Measurements from ENCODE around the gene PJVK. TPM values are rescaled to one million over a fixed set of nuclear protein-coding genes. Genes with fewer than 3 reads are reported as not detected.

The PJVK gene
- total RNA-seq, 1 experiment from 2014 or later, result 2.6 TPM

GRCh38 chr2:178401994-178402437, 49.2 kb upstream of the PJVK start:
- Histone ChIP-seq H3K9ac (ENCODE audit: low read length) (no peak overlapping the region), H3K27me3 (ENCODE audit: insufficient read depth, low read length) (no peaks in the 10 kb centered on the region), H3K4me3 (replicated peaks in 1 of 2; ENCODE audit: low read depth in 1 of 2, low read length in 2 of 2) (no peak overlapping the region), H3K4me2 (ENCODE audit: low read length) (no peak overlapping the region), H3K79me2 (ENCODE audit: insufficient read depth, low read length) (no peaks in the 10 kb centered on the region), H3K27ac (ENCODE audit: low read depth, low read length) (no peak overlapping the region), H3K9me2 (ENCODE audit: insufficient read depth) (no peaks in the 10 kb centered on the region), H3K9me3 (ENCODE audit: control insufficient read depth in 1 of 2, insufficient read depth in 1 of 2, low read depth in 1 of 2, low read length in 2 of 2) (no peaks in the 10 kb centered on the region), H2AFZ (ENCODE audit: low read depth, low read length, poor library complexity, severe bottlenecking) (no peak overlapping the region), H3K4me1 (ENCODE audit: control insufficient read depth in 1 of 2, insufficient read depth in 2 of 2, low read length in 2 of 2) (no peaks in the 10 kb centered on the region), H3K36me3 (ENCODE audit: control insufficient read depth in 1 of 2, insufficient read depth in 2 of 2, low read length in 2 of 2) (no peaks in the 10 kb centered on the region), H4K20me1 (ENCODE audit: insufficient read depth) (0 out of 2 replicates have a peak, but pooled peaks cover 4% of the 10 kb centered on the region)
- DNase-seq (ENCODE audit: low read depth, low spot score), result no peak
- ATAC-seq, result no peak
- RAD21 ChIA-PET (ENCODE audit: low non-redundant PET in 1 of 2, low total read pairs in 2 of 2, uncharacterized antibody in 2 of 2, unreplicated experiment in 2 of 2), result no interaction called here
- CTCF ChIA-PET, result interaction anchor here (5.0 kb wide), 1 partner anchor 12 kb away, joined by 22 read pairs; no protein-coding TSS in a partner anchor
- intact Hi-C loops (cut with micrococcal nuclease), result no loop called here
- BruUV-seq (replicated peaks), result no TSS peak
- POLR2A ChIA-PET, result no interaction called here
- TF ChIP-seq EGR1 (IDR thresholded peaks at IDR 0.05; ENCODE audit: low read depth), result no peak

DNA sequence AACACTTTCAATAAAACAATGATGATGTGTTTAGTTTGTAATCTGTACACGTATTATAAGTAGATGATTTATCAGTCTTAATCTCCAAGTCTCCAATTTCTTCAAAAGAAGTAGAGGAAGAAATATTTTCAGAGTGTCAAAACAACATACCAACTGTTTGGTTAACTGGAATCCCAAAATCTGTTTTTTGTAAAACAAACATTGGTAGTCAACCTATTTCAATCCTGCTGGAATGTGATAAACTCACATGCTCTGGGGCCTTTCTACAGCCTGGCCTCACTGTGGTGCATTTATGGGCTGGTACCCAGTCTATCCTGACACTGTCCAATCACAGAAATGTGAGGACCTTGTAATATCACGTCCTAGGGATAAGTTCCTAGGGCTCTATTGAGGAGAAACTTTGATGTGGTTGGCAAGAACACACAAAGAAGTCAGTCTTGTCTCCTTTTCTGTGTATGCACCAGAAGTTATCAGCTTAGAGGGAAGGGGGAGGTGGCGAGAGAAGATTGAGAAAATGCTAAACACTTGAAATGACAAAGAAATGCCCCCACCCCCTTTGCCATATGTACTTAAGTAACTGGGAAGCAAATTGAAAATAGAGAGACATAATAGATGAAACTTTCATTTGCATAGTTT, 47.4 kb upstream of the PJVK start:
- intact Hi-C loops (cut with micrococcal nuclease), result no loop called here
- Histone ChIP-seq H3K4me1 (ENCODE audit: control insufficient read depth in 1 of 2, insufficient read depth in 2 of 2, low read length in 2 of 2) (no peaks in the 10 kb centered on the region), H3K27ac (ENCODE audit: low read depth, low read length) (no peak overlapping the region), H2AFZ (ENCODE audit: low read depth, low read length, poor library complexity, severe bottlenecking) (no peak overlapping the region), H3K9ac (ENCODE audit: low read length) (no peak overlapping the region), H3K4me3 (replicated peaks in 1 of 2; ENCODE audit: low read depth in 1 of 2, low read length in 2 of 2) (no peak overlapping the region), H3K36me3 (ENCODE audit: control insufficient read depth in 1 of 2, insufficient read depth in 2 of 2, low read length in 2 of 2) (no peaks in the 10 kb centered on the region), H3K27me3 (ENCODE audit: insufficient read depth, low read length) (no peaks in the 10 kb centered on the region), H3K4me2 (ENCODE audit: low read length) (no peak overlapping the region), H3K9me3 (ENCODE audit: control insufficient read depth in 1 of 2, insufficient read depth in 1 of 2, low read depth in 1 of 2, low read length in 2 of 2) (no peaks in the 10 kb centered on the region), H3K9me2 (ENCODE audit: insufficient read depth) (no peaks in the 10 kb centered on the region), H4K20me1 (ENCODE audit: insufficient read depth) (0 out of 2 replicates have a peak, but pooled peaks cover 4% of the 10 kb centered on the region), H3K79me2 (ENCODE audit: insufficient read depth, low read length) (no peaks in the 10 kb centered on the region)
- ChIA-PET RAD21 (ENCODE audit: low non-redundant PET in 1 of 2, low total read pairs in 2 of 2, uncharacterized antibody in 2 of 2, unreplicated experiment in 2 of 2) (no interaction called here), POLR2A (no interaction called here), CTCF (interaction anchor here (1.2 to 5.0 kb wide), 3 partner anchors 9 to 292 kb away, joined by 4 to 22 read pairs (median 5); no protein-coding TSS in a partner anchor)
- no TSS peak for BruUV-seq (replicated peaks)
- no peak for ATAC-seq
- DNase-seq (ENCODE audit: low read depth, low spot score), result no peak
- TF ChIP-seq SP1 (IDR thresholded peaks at IDR 0.05; ENCODE audit: low read depth) (no peak), YY1 (IDR thresholded peaks at IDR 0.05; ENCODE audit: extremely low read depth, insufficient replicate concordance, low read depth, low read length) (no peak), TCF7L2 (IDR thresholded peaks at IDR 0.05; ENCODE audit: borderline replicate concordance, extremely low read depth, insufficient read depth, insufficient read length) (no peak), ZFX (IDR thresholded peaks at IDR 0.05) (no peak), EZH2 (IDR thresholded peaks at IDR 0.05) (no peak), REST (IDR thresholded peaks at IDR 0.05; ENCODE audit: low read depth) (no peak), ZNF274 (IDR thresholded peaks at IDR 0.05; ENCODE audit: low read depth, low read length) (no peak), SIN3A (IDR thresholded peaks at IDR 0.05; ENCODE audit: low read depth) (no peak), POLR2A (IDR thresholded peaks at IDR 0.05; ENCODE audit: borderline replicate concordance, extremely low read depth, insufficient read depth, insufficient read length) (no peak), JUND (IDR thresholded peaks at IDR 0.05) (no peak)
- TF ChIP-seq, protein P1, sequence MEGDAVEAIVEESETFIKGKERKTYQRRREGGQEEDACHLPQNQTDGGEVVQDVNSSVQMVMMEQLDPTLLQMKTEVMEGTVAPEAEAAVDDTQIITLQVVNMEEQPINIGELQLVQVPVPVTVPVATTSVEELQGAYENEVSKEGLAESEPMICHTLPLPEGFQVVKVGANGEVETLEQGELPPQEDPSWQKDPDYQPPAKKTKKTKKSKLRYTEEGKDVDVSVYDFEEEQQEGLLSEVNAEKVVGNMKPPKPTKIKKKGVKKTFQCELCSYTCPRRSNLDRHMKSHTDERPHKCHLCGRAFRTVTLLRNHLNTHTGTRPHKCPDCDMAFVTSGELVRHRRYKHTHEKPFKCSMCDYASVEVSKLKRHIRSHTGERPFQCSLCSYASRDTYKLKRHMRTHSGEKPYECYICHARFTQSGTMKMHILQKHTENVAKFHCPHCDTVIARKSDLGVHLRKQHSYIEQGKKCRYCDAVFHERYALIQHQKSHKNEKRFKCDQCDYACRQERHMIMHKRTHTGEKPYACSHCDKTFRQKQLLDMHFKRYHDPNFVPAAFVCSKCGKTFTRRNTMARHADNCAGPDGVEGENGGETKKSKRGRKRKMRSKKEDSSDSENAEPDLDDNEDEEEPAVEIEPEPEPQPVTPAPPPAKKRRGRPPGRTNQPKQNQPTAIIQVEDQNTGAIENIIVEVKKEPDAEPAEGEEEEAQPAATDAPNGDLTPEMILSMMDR (IDR thresholded peaks at IDR 0.05 in 2 of 3, conservative IDR thresholded peaks at IDR 0.05 in 1 of 3; ENCODE audit: borderline replicate concordance in 1 of 3, insufficient read depth in 1 of 3, low read depth in 2 of 3, low read length in 2 of 3), result no peak
- TF ChIP-seq, protein P2, sequence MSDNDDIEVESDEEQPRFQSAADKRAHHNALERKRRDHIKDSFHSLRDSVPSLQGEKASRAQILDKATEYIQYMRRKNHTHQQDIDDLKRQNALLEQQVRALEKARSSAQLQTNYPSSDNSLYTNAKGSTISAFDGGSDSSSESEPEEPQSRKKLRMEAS (IDR thresholded peaks at IDR 0.05), result no peak
- TF ChIP-seq, protein P3, sequence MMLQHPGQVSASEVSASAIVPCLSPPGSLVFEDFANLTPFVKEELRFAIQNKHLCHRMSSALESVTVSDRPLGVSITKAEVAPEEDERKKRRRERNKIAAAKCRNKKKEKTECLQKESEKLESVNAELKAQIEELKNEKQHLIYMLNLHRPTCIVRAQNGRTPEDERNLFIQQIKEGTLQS (IDR thresholded peaks at IDR 0.05), result no peak
